Measurements from ENCODE around the gene NCAPG.

- TF ChIP-seq YY1 (IDR thresholded peaks at IDR 0.05; ENCODE audit: insufficient read depth, insufficient read length) (no peak), ZNF274 (IDR thresholded peaks at IDR 0.05; ENCODE audit: low read depth, low read length) (no peak)
Measured at GRCh38 chr4:17846266-17846665, 35.5 kb downstream of the NCAPG start.

All from NT2/D1 (cell line).